ENCODE data around the gene PLD5. TPM values are rescaled to one million over a fixed set of nuclear protein-coding genes. Genes with fewer than 3 reads are reported as not detected.
"Not testable (repeated sequence)": the region's sequence is repeated elsewhere in the genome, so short reads cannot be mapped to it uniquely, and the experiment has no call there.

PLD5 gene
- total RNA-seq, 1 experiment from 2014 or later = not detected

DNA sequence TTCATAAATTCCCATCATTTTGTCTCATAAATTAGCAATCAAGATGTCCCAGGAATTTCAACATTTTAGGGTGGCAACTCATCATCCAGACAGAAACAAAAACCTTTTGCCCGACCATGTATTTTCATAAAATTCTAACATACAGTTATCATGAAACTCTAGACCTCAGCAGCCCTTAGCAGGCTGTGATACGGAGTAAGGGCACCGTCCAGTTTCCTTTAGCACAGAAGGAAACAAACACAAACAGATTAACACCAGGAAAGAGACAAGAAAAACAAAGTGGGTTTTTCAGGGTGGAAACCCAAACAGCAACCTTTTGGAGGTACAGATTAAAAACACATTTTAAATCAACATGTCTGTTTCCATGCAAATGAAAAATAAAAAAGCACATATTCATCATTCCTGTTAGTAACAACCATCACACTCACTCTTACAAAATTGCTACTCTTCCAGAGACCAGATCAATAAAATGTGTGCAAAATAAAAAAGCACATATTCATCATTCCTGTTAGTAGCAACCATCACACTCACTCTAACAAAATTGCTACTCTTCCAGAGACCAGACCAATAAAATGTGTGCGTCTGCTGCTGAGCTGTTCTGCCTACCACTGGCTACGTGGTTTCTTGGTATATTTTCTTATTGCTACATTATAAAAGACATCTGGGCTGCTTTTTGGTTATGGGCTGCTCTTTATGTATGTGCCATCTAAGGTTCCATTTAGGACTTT, 241.6 kb downstream of the PLD5 start:
- not testable (repeated sequence) for DNase-seq (ENCODE audit: low spot score)

DNA sequence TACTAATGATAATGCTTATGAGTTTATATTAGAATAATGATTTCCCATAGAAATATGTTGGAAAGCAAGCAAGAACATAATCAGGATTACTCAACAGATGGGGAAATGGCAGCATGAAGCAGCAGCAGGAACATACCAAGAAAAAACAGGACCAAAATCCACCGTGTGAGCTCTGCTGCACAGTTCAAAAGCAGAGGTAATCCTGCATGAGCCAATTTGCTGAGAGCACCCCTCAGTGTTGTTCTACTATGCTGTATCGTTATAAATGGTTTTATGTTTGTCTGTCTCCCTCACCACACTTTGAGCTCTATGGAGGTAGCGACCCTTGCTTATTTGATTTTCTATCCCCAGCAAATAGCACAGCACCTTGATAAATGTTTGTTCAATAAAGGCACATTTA, 246.1 kb downstream of the PLD5 start:
- not testable (repeated sequence) for DNase-seq (ENCODE audit: low spot score)

DNA sequence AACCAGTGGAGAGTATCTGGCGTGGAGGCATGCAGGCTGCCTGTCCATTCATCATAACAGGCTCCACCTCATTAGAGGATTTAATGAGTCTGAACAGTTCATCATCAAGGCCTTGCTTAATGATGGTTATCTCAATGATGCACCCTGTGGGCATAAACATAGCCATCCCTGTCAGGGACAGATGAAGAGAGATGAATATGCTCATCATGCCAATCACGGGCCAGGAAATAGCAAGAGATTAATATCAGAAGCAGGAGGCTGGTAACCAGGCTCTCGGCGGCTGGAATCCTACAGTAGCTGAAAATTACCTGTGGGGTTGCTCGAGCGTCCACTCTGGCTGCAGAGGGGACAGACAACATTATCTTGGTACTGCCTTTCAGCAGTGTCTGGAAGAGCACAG, 247.7 kb downstream of the PLD5 start:
- DNase-seq (ENCODE audit: low spot score) = not testable (repeated sequence)

DNA sequence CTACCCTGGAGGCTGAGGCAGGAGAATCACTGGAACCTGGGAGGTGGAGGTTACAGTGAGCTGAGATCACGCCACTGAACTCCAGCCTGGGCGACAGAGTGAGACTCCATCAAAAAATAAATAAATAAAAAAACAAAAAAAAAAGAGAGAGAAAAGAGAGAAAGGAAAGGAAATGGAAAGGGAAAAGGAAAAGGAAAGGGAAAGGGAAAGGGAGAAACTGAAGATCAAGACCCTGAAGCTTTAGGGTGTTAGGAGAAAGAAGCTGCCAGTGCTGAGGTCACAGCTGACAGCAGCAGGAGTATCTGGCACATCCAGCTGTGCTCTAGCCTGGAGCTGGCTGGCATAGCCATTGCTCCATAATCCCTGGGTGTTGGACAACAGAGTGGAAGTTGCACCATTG, 257.5 kb downstream of the PLD5 start:
- DNase-seq (ENCODE audit: low spot score) = not testable (repeated sequence)

DNA sequence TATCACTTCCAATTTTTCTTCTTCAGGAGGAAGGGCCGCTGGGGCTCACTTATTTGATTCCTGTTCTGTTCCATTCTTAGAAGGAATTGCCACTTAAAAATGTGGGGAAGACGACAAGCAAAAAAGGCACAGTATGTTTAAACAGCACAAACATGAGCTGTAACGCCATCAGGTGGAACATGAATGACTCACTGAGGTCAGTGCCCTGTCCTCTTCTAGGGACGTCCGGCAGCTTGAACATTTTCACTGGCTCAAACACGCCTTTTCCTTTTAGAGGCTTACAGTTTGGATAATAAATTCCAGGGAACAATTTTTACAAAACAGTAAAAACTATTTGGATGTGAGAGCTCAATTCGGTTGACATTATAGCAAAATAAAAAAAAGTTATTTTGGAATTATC, 260.1 kb downstream of the PLD5 start:
- DNase-seq (ENCODE audit: low spot score) = peak; percentile 28

DNA sequence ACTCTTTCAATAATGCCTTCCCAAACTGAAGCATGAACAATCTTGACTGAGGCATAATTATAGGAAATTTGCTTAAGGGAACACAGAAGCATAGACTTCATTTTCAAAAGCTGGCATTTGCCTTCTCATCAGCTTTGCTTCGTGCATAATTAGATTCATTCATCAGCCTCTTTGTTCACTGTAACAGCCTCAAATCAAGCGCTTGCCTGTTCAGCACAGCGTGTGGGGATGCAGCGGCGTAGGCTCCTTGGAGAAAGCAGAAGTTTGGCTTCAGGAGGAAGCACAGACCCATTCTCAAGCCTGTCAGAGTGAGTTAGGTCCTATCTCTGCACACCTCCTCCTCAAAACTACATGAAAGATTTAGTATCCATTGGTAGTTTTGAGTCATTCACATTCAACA, 279.2 kb downstream of the PLD5 start:
- DNase-seq (ENCODE audit: low spot score) = no peak

DNA sequence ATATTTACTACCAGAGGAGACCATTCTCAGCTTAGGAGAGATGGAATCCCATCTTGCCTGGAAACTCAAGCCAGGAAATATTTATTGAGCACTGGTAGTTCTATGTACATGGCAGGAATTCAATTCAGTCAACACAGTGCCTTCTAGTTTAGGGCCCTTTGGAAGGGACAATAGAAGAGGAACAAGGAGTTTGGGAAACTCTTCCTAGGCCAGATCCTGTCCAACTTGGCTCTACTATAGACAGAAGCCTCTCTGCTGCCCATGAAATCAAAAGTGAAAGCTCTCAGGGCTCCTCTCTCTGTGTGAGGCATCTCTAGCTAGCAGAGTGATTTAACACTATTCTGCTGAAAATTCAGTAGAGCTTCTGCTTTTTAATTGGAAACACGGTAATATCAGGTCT, 281.0 kb downstream of the PLD5 start:
- DNase-seq (ENCODE audit: low spot score) = no peak

DNA sequence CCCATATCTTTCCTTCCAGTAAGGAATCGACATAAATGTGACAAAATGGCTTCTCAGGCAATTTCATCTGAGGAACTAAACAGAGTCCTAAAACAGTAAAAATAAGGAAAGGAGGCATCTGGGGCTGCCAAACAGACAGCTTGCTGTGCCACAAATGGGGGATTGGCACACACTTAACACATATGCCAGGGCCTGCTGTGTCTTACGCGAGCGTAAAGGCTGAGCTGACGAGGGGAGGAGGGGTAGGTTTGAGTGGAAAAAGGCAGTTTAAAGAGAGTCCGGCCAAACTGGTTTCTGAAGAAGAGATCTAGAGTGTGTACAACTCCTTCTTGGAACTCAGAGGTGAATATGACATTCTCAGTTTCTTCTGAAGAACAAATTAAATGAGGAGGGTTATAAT, 281.5 kb downstream of the PLD5 start:
- DNase-seq (ENCODE audit: low spot score) = no peak

DNA sequence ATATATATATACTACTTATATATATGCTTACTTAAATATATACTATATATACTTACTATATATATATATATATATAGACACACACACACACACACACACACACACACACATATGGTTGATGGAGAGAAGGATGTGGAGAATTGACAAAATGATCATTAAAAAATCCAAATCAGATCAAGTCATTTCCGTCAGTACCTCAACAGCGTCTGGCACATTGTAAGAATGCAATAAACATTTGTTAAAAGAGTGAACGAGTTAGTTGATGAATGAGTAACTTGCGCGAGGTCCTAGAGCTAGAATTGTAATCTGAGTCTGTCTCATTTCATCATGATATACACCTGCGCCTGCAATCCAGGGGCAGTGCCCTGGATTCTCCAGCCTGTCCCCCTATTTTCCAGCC, 282.6 kb downstream of the PLD5 start:
- DNase-seq (ENCODE audit: low spot score) = no peak

DNA sequence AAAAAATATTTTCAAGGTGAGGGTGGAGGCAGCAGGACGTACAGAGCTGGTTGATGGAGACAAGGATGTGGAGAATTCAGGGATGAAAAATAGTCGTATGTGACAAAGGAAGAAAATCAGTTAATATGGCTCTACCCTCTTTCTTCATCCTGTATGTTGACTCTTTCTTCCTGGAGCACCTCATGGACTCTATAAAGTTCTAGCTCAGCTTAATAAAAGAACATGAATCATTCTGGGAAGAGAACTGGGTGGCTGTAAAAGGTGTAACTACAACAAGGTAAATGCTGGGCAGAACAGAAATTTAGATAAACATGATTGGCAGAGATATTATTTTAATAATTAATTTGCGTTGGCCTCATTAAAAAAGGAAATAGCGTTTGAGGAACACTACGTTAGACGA, 283.8 kb downstream of the PLD5 start:
- peak; percentile 80 for DNase-seq (ENCODE audit: low spot score)

DNA sequence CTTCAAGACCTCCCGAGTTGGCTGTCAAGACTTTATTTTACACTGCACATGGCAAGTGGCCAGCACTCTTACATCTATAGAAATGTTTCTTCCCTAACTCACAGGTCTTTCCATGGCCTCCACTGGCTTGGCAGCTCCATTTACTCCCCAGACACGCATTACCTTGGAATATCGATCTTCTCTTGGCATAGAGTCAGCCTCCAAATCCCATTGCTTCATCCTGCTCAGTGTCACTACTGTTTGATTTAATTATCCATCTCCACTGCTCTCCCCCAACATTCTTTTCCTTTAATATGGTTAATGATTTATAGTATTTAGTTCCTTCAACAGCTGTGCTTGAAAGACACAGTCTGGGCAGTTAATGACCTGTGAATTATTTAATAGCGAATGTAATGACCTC, 284.4 kb downstream of the PLD5 start:
- peak; percentile 96 for DNase-seq (ENCODE audit: low spot score)

DNA sequence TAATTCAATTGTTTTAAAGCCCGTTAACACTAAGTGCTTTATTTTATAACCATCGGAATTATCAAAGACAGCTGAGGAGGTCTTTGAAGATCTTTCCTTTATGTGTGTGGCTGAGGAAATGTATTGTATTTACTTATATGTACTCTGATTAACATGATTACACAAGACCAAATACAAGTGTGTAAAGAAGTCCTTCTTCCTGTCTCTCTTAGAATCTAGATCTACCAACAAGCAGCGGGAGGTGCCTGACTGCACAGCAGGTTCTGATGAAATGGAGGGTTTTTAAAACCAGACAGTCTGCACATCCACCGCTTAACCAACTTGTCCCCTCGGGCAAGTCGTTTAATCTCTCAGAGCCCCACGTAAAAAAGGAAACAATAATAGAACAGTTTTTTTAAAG, 285.1 kb downstream of the PLD5 start:
- peak; percentile 61 for DNase-seq (ENCODE audit: low spot score)

DNA sequence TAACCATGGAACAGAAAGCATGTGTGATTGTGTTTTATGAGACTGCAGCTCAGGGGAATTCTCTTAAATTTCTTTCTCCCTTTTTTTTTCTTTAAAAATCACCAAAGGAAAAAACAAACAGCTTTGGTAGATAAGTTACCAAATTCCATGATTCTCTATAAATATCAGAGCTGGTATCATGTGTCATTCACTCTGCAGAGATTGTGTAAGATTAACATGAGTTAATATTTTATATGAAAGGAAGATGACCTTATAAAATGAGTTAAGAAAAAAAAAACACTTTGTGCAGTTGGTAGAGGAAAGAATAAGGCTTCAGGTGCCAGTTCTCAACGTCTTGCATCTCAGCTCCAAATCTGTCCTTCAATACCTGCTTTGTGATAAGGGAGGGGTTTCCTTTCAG, 287.4 kb downstream of the PLD5 start:
- no peak for DNase-seq (ENCODE audit: low spot score)

DNA sequence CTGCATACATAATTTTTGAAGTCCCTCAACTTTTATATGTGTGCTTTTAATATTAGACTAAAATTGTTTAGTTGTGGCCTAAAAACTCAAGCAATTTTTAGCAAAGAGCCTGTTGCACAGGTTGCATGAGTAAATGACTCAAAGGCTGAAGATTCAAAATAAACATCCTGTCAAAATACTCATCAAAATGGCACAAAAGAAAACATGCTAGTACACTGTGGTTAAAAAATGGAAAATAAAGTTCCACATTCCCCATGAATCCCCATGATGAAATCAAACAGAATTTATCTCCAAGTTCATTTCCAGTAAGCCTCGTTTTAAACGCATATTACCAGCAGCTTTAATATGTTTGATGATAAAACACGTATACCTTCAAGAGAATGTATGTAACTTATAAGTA, 295.5 kb downstream of the PLD5 start:
- no peak for DNase-seq (ENCODE audit: low spot score)

DNA sequence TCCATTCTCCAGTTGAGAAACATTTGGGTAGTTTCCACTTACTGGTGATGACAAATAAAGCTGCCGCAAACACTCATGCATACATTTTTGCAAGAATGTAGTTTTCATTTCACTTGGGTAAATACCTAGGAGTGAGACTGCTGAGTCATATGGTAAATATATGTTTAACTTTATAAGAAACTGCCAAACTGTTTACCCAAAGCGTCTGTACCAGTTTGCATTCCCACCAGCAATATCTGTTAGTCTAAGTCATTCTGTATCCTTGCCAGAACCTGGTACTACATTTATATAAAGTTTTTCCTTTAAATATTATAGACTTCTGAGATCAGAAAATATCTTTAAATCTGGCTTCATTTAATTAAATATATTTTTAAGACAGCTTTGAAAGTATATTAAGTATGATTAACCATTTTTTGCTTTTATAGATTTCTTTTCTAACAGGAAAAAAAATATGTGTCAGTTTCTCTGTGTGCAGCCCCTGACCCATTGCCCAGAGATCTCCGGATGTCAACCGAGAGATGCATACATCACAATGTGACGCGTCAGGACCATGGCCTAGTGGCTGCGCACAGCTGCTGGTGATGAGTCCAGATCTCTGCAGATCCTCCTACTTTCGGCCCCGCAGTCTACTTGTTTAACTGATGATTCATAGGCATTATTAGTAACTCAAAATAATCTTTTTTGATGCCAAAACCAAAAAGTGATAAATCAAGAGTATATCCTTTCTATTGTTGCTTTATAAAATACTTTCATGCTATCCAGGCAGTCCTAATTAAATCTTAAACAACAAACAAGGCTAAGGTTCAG, 298.5 kb downstream of the PLD5 start:
- peak; percentile 65 for DNase-seq (ENCODE audit: low spot score)

DNA sequence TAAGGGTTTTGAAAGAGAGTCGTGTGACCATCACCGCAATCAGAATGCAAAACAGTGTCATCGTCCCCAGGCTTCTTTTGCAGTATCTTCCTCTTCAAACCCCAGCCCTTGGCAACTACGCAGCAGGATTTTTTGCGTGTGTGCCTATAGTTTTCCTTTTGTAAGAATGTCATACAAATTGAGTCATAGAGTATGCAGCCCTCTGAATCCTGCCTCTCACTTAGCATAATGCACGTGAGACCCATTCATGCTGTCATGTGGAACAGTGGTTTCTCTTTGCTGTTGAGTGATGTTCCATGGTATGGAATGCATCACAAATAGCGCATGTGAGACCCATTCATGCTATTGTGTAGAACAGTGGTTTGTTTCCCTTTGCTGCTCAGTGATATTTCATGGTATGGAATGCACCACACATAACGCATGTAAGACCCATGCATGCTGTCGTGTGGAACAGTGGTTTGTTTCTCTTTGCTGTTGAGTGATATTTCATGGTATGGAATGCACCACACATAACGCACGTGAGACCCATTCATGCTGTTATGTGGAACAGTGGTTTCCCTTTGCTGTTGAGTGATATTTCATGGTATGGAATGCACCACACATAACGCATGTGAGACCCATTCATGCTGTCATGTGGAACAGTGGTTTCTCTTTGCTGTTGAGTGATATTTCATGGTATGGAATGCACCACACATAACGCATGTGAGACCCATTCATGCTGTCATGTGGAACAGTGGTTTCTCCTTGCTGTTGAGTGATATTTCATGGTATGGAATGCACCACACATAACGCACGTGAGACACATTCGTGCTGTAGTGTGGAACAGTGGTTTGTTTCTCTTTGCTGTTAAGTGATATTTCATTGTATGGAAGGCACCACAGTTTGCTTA, 299.4 kb downstream of the PLD5 start:
- not testable (repeated sequence) for DNase-seq (ENCODE audit: low spot score)

DNA sequence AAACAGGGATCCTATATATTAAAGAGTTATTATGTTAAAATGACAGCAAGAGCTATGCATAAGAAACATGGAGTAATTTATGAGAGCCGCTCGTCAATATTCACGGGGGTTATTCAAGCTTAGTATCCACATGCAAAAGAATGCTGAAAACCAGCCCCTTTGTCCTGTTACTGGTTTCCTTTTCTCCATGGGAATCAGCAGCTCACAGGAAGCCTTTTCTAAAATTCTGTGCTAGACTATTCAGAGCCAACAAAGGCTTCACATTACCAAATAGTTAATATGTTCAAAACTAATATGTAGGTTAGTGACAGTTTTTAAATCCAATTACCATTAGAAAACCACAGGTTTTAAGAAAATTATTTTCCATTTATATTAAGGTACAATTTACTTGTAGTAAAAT, 300.0 kb downstream of the PLD5 start:
- DNase-seq (ENCODE audit: low spot score) = no peak

DNA sequence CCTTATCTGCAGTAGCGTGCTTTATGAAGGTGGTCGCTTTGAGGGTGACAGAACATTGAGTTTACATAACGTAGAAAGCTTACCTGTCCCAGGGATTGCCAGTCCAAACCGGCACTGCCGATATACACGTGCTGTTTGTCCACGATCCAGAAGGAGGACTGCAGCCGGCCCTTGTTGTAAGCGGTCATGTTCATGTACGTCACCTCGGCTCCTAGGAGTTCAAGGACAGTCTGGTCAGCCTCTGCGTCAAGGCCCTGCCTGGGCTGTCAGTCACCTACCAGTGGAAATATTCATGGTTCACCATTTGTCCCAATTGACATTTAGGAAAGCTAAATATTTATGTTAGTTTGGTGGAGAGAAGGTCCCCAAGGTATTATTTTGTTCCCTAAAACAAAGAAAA, 304.6 kb downstream of the PLD5 start:
- DNase-seq (ENCODE audit: low spot score) = no peak

DNA sequence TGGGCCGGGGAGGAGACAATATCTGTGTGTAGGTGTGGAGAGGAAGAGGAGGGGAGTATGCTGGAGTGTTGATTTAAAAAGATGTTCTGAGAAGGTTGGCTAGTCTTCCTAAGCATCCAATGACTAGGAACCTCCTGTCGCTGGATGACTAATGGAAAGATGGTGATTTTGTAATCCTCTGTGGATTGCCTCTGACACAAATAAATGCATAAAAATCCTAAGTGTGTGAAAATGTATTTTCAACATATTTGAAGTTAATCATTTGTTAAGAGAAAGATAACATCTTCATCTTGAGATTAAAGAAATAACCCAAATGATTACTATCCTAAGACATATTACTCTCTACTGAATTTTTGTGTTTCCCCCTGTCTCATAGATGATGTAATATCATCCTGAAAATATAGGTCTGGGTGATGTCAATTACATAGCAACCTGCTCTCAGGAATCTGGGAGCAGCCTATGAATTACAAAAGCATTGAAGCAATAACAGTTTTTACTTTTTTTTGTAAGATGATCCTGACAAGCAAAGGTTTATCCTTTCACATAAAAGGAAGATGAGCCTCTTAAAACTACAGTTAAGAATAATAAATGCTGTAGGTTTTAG, 305.1 kb downstream of the PLD5 start:
- DNase-seq (ENCODE audit: low spot score) = no peak

DNA sequence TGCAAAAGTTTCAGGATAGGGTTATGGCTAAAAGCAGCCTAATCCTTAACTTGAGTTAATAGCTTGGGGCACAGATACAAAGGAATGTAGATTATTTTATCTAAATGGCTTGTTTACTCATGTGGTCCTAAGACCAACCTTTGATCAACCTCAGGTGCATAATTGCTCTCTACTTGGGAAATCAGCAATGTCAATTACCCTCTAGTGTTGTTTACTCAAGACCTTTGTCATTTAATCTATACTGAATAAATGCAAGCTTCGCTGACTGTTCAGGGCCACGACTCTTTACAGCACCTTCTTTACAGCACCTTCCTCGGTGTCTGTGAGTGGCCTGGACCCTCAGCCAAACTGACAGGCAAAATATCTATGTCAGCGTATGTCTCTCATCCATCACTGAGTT, 308.1 kb downstream of the PLD5 start:
- no peak for DNase-seq (ENCODE audit: low spot score)

DNA sequence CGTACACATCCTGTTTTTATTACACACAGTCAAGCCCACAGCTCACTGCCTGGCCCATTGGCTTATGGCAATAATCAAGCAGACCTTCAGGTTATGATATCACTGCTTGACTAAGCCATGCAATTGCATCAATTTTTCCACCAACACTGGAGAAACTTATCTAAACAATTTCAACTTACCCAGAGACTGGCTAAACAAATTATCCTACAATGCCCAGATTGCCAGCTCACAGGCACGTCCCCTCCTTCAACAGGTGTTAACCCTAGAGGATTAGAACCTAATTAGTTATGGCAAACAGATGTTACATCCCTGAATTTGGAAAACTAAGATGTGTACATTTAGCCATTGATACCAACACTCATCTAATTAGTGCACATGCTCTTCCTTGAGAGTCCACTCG, 310.0 kb downstream of the PLD5 start:
- DNase-seq (ENCODE audit: low spot score) = not testable (repeated sequence)

DNA sequence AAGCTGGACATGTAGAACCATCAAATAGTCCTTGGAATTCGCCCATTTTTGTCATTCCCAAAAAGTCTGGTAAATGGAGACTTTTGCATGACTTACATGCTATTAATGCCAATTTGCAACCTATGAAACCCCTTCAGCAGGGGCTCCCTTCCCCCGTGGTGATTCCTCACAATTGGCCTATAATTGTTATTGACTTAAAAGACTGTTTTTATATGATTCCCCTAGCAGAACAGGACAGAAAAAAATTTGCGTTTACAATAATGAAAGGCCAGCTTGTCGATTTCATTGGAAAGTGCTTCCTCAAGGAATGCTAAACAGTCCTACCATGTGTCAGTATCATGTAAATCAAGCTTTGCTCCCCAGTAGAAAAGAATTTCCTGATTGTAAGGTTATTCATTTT, 311.5 kb downstream of the PLD5 start:
- not testable (repeated sequence) for DNase-seq (ENCODE audit: low spot score)
